GM12865 (cell line): ENCODE results near the gene RXRA.

Source experiments
- DNase-seq: peaks from one replicate; pipeline ENCODE4 v3.0.0; 2010; ENCODE audit warnings: low read depth
- H3K4me3 ChIP-seq: 2 replicates; pipeline ENCODE4 v1.5.1; 2011; ENCODE audit warnings: mild to moderate bottlenecking, low read depth, low read length, control low read depth
- TF ChIP-seq, protein P1 (sequence below): IDR thresholded peaks from 2 replicates; pipeline ENCODE4 v1.5.1; 2011; ENCODE audit warnings: low read length, control low read depth, low read depth, inconsistent platforms; ENCODE audit not compliant: insufficient read depth; ENCODE audit errors: missing control alignments

RXRA gene

GRCh38 chr9:134355158-134355557 is 28.9 kb downstream of the RXRA start:
- H3K4me3 ChIP-seq: no peak overlapping the region
- no peak for DNase-seq
- TF ChIP-seq, protein P1, sequence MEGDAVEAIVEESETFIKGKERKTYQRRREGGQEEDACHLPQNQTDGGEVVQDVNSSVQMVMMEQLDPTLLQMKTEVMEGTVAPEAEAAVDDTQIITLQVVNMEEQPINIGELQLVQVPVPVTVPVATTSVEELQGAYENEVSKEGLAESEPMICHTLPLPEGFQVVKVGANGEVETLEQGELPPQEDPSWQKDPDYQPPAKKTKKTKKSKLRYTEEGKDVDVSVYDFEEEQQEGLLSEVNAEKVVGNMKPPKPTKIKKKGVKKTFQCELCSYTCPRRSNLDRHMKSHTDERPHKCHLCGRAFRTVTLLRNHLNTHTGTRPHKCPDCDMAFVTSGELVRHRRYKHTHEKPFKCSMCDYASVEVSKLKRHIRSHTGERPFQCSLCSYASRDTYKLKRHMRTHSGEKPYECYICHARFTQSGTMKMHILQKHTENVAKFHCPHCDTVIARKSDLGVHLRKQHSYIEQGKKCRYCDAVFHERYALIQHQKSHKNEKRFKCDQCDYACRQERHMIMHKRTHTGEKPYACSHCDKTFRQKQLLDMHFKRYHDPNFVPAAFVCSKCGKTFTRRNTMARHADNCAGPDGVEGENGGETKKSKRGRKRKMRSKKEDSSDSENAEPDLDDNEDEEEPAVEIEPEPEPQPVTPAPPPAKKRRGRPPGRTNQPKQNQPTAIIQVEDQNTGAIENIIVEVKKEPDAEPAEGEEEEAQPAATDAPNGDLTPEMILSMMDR: no peak

DNA sequence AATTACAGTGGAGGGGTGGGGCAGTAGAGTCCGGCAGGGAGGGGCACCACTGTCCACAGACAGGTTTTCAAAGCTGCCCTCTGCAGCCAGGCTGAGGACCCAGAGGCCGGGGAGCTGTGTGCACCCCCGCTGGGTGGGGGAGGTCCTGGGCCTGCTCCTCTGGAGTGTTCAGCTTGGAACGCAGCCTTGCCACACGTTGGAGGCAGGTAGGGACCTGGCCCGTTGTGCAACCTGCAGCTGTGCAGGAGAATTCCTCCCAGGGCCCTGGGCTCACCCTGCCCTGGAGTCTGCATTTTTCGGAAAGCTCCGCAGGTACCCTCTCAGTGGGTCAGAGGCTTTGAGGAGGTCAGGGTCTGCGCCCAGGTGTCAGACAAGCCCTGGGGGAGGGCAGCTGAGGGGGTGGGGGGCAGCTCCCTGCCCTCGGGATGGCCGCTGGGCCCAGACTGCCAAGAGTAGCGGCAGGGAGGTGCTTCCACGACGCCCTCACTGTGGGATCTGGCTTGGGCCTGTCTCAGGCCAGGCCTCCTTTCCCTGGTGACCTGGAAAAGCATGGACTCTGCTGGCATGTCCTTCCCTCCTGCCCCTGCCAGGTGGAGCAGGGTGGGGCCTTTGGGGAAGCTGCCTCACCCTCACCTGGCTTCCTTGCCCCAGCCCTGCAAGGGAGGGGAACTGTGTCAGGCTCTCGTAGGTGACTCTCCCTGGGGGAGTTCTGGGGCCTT is 29.5 kb downstream of the RXRA start:
- TF ChIP-seq, protein P1: no peak
- no peak for DNase-seq
- no peak overlapping the region for H3K4me3 ChIP-seq

- H3K4me3 ChIP-seq: no peak overlapping the region
- no peak for DNase-seq
- TF ChIP-seq, protein P1: no peak
These were observed 30.5 kb downstream of the RXRA start for GRCh38 chr9:134356496-134357470.

DNA sequence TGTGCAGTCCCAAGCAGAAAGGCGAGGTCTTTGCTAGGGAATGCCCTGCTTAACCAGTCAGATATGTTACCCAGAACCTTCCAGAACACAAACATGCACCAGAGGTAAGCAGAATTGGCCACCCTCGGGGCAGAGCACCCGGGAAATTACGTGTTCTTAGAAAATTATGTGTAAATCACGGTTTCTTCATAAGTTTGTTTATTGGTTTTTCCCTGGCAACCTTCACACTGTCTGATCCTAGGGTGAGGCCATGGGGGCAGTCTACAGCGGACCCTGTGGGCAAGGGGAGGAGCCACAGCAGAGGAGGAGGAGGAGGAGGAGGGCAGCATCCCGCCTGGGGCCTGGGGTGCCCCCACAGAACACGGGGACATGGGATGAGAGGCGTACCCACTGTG is 31.4 kb downstream of the RXRA start:
- TF ChIP-seq, protein P1: no peak
- H3K4me3 ChIP-seq: no peak overlapping the region
- no peak for DNase-seq

- TF ChIP-seq, protein P1: no peak
- no peak for DNase-seq
- no peak overlapping the region for H3K4me3 ChIP-seq
These were observed 31.9 kb downstream of the RXRA start for GRCh38 chr9:134358026-134358661.

DNA sequence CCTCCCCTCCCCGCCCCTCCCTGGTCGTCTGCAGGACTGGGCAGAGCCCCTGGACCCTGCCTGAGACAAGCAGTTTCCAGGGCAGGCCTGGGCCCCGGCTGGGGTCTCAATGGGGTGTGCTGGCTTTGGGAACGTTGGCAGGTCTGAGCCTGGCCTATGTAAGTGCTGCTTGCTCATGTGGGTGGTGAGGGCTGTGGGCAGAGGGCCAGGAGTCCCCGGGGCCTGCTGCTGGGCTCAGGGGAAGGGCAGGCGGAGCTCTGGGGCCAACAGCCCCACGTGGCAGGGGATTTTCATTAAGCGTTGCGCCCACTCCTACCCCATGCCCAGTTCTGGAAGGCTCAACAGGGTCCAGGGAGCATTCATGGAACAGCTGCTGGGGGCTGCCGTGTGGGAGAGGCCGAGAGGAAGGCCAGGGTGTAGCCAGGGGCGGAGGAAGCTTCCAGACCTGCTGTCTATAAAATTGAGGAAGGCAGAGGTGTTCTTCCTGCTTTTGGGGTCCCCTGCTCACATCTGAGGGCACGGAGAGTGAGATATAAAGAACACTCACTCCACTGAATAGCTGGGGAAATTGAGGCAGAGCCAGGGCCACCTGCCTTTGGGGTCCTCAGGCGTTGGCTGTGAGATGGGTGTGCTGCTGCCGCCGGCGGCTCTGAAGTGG is 32.5 kb downstream of the RXRA start:
- no peak overlapping the region for H3K4me3 ChIP-seq
- TF ChIP-seq, protein P1: no peak
- no peak for DNase-seq
